ENCODE data around the gene NR6A1.

- TF ChIP-seq CTCF (IDR thresholded peaks at IDR 0.05; ENCODE audit: low read depth, low read length, poor library complexity, severe bottlenecking) (no peak), EZH2phosphoT487 (IDR thresholded peaks at IDR 0.05; ENCODE audit: borderline replicate concordance, low read length) (no peak)
Observed at GRCh38 chr9:124574534-124575375, 196.4 kb downstream of the NR6A1 start.
